Lung (tissue), 12 donors: ENCODE results near the gene SKIC3. TPM values are rescaled to one million over a fixed set of nuclear protein-coding genes. Genes with fewer than 3 reads are reported as not detected.

Experiments
- ATAC-seq: fragments of 200-7000 bp; cut with Tn5 transposase; one replicate; pipeline ENCODE4 v1.9.1; 2020; ENCODE audit warnings: moderate number of reproducible peaks; ENCODE audit not compliant: insufficient read depth, low FRiP score
- DNase-seq, 3 donors: peaks; one replicate each; pipeline ENCODE4 v3.0.0-alpha.2; 2013 to 2017
- H3K27ac ChIP-seq, 2 donors: one replicate each; pipeline ENCODE4 v1.5.1; 2013; ENCODE audit warnings: mild to moderate bottlenecking in 2 of 2, moderate library complexity in 2 of 2, control low read depth in 1 of 2, inconsistent platforms in 1 of 2, low read depth in 1 of 2, low read length in 1 of 2
- H3K27me3 ChIP-seq, 3 donors: one replicate each; pipeline ENCODE4 v1.5.1; 2013; ENCODE audit warnings: low read length in 2 of 3; ENCODE audit not compliant: control insufficient read depth in 3 of 3, insufficient read depth in 3 of 3
- H3K36me3 ChIP-seq, 4 donors: one replicate each; pipeline ENCODE4 v1.5.1; 2013; ENCODE audit warnings: low read length in 4 of 4, mild to moderate bottlenecking in 1 of 4, moderate library complexity in 1 of 4; ENCODE audit not compliant: control insufficient read depth in 4 of 4, insufficient read depth in 4 of 4
- H3K4me1 ChIP-seq, 5 donors: one replicate each; pipeline ENCODE4 v1.5.1; 2013; ENCODE audit warnings: low read length in 5 of 5, mild to moderate bottlenecking in 2 of 5, moderate library complexity in 1 of 5; ENCODE audit not compliant: control insufficient read depth in 5 of 5, insufficient read depth in 5 of 5
- H3K4me3 ChIP-seq: one replicate; pipeline ENCODE4 v1.5.1; 2013; ENCODE audit warnings: mild to moderate bottlenecking, control low read depth, moderate library complexity
- H3K9ac ChIP-seq, 2 donors: one replicate each; pipeline ENCODE4 v1.5.1; 2013; ENCODE audit warnings: low read length in 2 of 2, control low read depth in 1 of 2; ENCODE audit not compliant: insufficient read depth in 1 of 2
- H3K9me3 ChIP-seq, 4 donors: one replicate each; pipeline ENCODE4 v1.5.1; 2013; ENCODE audit warnings: low read length in 3 of 4, mild to moderate bottlenecking in 1 of 4, moderate library complexity in 1 of 4; ENCODE audit not compliant: control insufficient read depth in 4 of 4, insufficient read depth in 3 of 4
- WGBS, 2 donors: extraction: QIAGEN DNeasy Blood & Tissue Kit; methylation state at CpG; one replicate each; pipeline ENCODE4 v1.1.7; 2013; 5-methylcytosine and 5-hydroxymethylcytosine counted together
- polyA plus RNA-seq, 2 donors: library from polyadenylated mRNA; stranded (reverse); fragments of 200-250 nt; gene quantifications; one replicate each; pipeline ENCODE4 v1.2.1, GENCODE V29; 2013
- total RNA-seq, 2 donors: library from RNA; depleted of rRNA in 1 of 2; stranded (reverse); fragments of >200 nt in 1 of 2; gene quantifications; one replicate each; pipeline ENCODE4 v1.2.1, GENCODE V29; 2014 to 2021
- TF ChIP-seq, protein P1 (sequence below): IDR thresholded peaks from 2 replicates; pipeline ENCODE4 v1.5.1; 2012; ENCODE audit warnings: mild to moderate bottlenecking; ENCODE audit errors: control extremely low read depth, extremely low read depth
- donor health status: control.
- donor health status: control.
- donor health status: Bipolar disorder and iron deficiency.
- donor health status: healthy.
- donor health status: DM: yes; HTN: yes; CAD: no.

The SKIC3 gene
- total and polyA plus RNA-seq, 4 donors = 15.1 to 136 (median 40.7) TPM

DNA sequence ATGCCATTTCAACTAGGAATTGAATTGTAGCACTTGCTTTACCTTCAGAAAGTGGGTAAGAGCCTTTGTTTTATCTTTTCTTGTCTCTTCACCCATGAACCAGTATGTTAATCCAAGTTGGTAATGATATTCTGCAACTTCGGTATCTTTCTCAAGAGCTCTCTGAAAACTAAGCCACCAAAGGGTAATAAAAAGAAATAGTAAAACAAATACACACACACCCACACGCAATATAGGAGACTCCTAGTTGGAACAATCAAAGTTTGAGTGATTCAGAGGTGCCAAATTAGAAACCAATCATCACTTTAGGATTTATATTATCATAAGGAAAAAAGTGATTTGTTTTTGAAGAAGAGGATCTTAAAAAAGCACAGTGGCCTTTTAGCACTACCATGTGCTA, 30.4 kb downstream of the SKIC3 start:
- Histone ChIP-seq H3K9ac (no peak overlapping the region), H3K36me3 (peaks cover 10 to 52% (median 24%) of the 10 kb centered on the region in 4 donors), H3K4me3 (no peak overlapping the region), H3K27ac (no peak overlapping the region), H3K4me1 (no peaks in the 10 kb centered on the region), H3K9me3 (no peaks in the 10 kb centered on the region), H3K27me3 (no peaks in the 10 kb centered on the region)
- 86 to 91% methylated on average over 2 of the region's 2 CpGs for WGBS, 2 donors
- DNase-seq (no peak), ATAC-seq (no peak)
- TF ChIP-seq, protein P1, sequence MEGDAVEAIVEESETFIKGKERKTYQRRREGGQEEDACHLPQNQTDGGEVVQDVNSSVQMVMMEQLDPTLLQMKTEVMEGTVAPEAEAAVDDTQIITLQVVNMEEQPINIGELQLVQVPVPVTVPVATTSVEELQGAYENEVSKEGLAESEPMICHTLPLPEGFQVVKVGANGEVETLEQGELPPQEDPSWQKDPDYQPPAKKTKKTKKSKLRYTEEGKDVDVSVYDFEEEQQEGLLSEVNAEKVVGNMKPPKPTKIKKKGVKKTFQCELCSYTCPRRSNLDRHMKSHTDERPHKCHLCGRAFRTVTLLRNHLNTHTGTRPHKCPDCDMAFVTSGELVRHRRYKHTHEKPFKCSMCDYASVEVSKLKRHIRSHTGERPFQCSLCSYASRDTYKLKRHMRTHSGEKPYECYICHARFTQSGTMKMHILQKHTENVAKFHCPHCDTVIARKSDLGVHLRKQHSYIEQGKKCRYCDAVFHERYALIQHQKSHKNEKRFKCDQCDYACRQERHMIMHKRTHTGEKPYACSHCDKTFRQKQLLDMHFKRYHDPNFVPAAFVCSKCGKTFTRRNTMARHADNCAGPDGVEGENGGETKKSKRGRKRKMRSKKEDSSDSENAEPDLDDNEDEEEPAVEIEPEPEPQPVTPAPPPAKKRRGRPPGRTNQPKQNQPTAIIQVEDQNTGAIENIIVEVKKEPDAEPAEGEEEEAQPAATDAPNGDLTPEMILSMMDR = no peak

DNA sequence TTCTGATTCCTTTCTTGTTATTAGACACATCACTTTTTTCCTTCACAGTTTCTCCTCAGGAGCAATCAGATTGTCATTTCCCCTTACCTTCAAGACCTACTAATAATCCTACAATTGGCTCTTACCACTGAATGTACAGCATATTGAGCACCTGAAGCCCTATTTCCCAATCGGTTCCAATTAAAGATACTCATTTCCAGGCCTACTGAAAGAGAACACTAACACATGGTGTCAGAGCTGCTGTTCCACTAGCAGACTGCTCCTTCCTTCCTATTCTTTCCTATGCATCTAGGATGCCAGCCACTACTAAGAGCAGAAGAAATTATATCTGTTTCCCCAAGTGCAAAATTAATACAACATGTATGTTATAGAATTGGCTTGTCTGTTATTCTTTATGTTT, 34.6 kb downstream of the SKIC3 start:
- peaks cover 9 to 39% (median 15%) of the 10 kb centered on the region in 4 donors for H3K36me3 ChIP-seq
- no peak overlapping the region for H3K9ac ChIP-seq
- ATAC-seq (no peak), DNase-seq (no peak)
- no peaks in the 10 kb centered on the region for H3K4me1 ChIP-seq
- 93 to 97% methylated on average over 1 of the region's 1 CpG for WGBS, 2 donors
- TF ChIP-seq, protein P1 = no peak
- H3K9me3 ChIP-seq = no peaks in the 10 kb centered on the region
- H3K4me3 ChIP-seq = no peak overlapping the region
- no peak overlapping the region for H3K27ac ChIP-seq
- H3K27me3 ChIP-seq = no peaks in the 10 kb centered on the region

DNA sequence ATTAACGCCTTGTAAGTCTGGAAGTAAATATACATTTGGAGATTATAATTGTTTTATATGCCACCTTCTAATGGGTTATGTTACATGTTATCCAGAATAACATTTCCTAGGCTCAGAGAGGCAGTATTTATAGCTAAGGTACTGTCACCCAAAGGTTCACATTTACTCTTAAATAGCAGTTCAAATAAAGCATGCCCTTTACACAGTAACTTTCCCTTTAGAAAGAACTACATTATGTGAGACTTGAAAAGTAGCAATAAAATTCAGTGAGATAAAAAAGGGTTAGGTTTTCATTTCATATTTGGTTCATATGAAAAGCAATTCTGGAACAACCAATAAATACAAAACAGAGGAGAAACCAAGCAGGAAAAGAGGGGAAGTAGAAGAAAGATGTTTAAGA, 35.1 kb downstream of the SKIC3 start:
- Histone ChIP-seq H3K27me3 (no peaks in the 10 kb centered on the region), H3K4me3 (no peak overlapping the region), H3K9me3 (no peaks in the 10 kb centered on the region), H3K36me3 (peaks cover 8 to 40% (median 15%) of the 10 kb centered on the region in 4 donors), H3K4me1 (no peaks in the 10 kb centered on the region), H3K9ac (no peak overlapping the region), H3K27ac (no peak overlapping the region)
- DNase-seq = no peak
- TF ChIP-seq, protein P1 = no peak
- WGBS, 2 donors = 95 to 98% methylated on average over 1 of the region's 1 CpG
- no peak for ATAC-seq

DNA sequence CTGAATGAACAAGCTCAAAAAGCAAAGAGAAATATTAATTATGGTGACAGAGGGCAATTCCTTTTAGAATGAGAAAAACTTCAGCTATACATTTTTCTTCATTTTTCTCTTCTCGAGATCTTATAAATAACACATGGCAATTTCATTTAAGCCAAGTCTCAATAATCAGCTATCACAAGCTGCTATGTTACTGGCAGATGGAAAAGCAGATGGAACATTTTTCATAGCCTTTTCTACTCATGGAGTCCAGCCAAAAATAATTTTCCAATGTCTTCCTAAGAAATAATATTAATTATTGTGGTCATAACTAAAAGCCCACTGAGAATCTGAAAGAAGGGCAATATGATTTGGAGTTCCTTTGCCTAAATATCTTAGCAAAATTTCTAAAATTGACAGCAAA, 35.6 kb downstream of the SKIC3 start:
- TF ChIP-seq, protein P1 = no peak
- DNase-seq (no peak), ATAC-seq (no peak)
- 80 to 90% methylated on average over 1 of the region's 1 CpG for WGBS, 2 donors
- no peak overlapping the region for H3K27ac ChIP-seq
- peaks cover 8 to 43% (median 12%) of the 10 kb centered on the region in 4 donors for H3K36me3 ChIP-seq
- no peaks in the 10 kb centered on the region for H3K9me3 ChIP-seq
- no peak overlapping the region for H3K9ac ChIP-seq
- no peak overlapping the region for H3K4me3 ChIP-seq
- no peaks in the 10 kb centered on the region for H3K4me1 ChIP-seq
- no peaks in the 10 kb centered on the region for H3K27me3 ChIP-seq
